HUES64 (cell line): ENCODE measurements around the gene SORD.
"Not testable (repeated sequence)": the region's sequence is repeated elsewhere in the genome, so short reads cannot be mapped to it uniquely, and the experiment has no call there.

Experiments used
- H3K27ac ChIP-seq: 2 replicates; pipeline ENCODE4 v1.7.0; 2013; ENCODE audit warnings: low read depth, low read length, inconsistent platforms
- H3K27me3 ChIP-seq: 2 replicates; pipeline ENCODE4 v1.6.1; 2013; ENCODE audit warnings: mild to moderate bottlenecking, low read length; ENCODE audit not compliant: insufficient read depth
- H3K36me3 ChIP-seq: 2 replicates; pipeline ENCODE4 v1.6.1; 2013; ENCODE audit warnings: mild to moderate bottlenecking, low read length; ENCODE audit not compliant: insufficient read depth
- H3K4me1 ChIP-seq: 2 replicates; pipeline ENCODE4 v1.6.1; 2013; ENCODE audit warnings: mild to moderate bottlenecking, low read length, moderate library complexity; ENCODE audit not compliant: insufficient read depth
- H3K4me3 ChIP-seq: 2 replicates; pipeline ENCODE4 v1.5.1; 2013; ENCODE audit warnings: mild to moderate bottlenecking, low read length, moderate library complexity
- H3K9ac ChIP-seq: 2 replicates; pipeline ENCODE4 v1.6.1; 2013; ENCODE audit warnings: mild to moderate bottlenecking, low read depth, low read length
- H3K9me3 ChIP-seq: 2 replicates; pipeline ENCODE4 v1.6.1; 2013; ENCODE audit warnings: low read depth, low read length; ENCODE audit not compliant: insufficient read depth
- WGBS: fragments of 150-250, 120-280 bp; methylation state at CpG from one replicate; pipeline ENCODE4 v1.1.7; 2013; ENCODE audit warnings: missing lambda C conversion rate; 5-methylcytosine and 5-hydroxymethylcytosine counted together

Gene SORD

GRCh38 chr15:45042859-45043258 lies 19.9 kb downstream of the SORD start:
- H3K36me3 ChIP-seq = peaks cover 30% of the 10 kb centered on the region
- H3K27me3 ChIP-seq, H3K4me3 ChIP-seq, H3K9ac ChIP-seq, H3K4me1 ChIP-seq, H3K27ac ChIP-seq, H3K9me3 ChIP-seq: not testable (repeated sequence)
- WGBS = no CpG with 5 or more reads among the region's 2 CpGs

- not testable (repeated sequence) for H3K27ac ChIP-seq, H3K4me3 ChIP-seq, H3K27me3 ChIP-seq, H3K4me1 ChIP-seq, H3K9ac ChIP-seq
- peaks cover 14% of the 10 kb centered on the region for H3K9me3 ChIP-seq
- no CpG with 5 or more reads among the region's 1 CpG for WGBS
- peaks cover 42% of the 10 kb centered on the region for H3K36me3 ChIP-seq
Measured at GRCh38 chr15:45044270-45044669, 21.3 kb downstream of the SORD start.

- not testable (repeated sequence) for H3K27me3 ChIP-seq, H3K4me3 ChIP-seq, H3K4me1 ChIP-seq, H3K9ac ChIP-seq, H3K27ac ChIP-seq
- Histone ChIP-seq H3K9me3 (peaks cover 44% of the 10 kb centered on the region), H3K36me3 (peaks cover 81% of the 10 kb centered on the region)
- WGBS = 96% methylated on average over 4 of the region's 4 CpGs
Measured at GRCh38 chr15:45048449-45048793, 25.4 kb downstream of the SORD start.

GRCh38 chr15:45048794-45049631 lies 26.0 kb downstream of the SORD start:
- Histone ChIP-seq H3K27ac (no peak overlapping the region), H3K9me3 (peaks cover 44% of the 10 kb centered on the region), H3K36me3 (peaks cover 77% of the 10 kb centered on the region), H3K9ac (no peak overlapping the region), H3K4me1 (no peaks in the 10 kb centered on the region), H3K27me3 (no peaks in the 10 kb centered on the region), H3K4me3 (no peak overlapping the region)
- WGBS = 94% methylated on average over 7 of the region's 7 CpGs

- H3K4me1 ChIP-seq = no peaks in the 10 kb centered on the region
- H3K4me3 ChIP-seq = no peak overlapping the region
- H3K9me3 ChIP-seq = peaks cover 44% of the 10 kb centered on the region
- WGBS = 100% methylated on average over 1 of the region's 1 CpG
- no peak overlapping the region for H3K9ac ChIP-seq
- no peak overlapping the region for H3K27ac ChIP-seq
- H3K36me3 ChIP-seq = peaks cover 66% of the 10 kb centered on the region
- H3K27me3 ChIP-seq = no peaks in the 10 kb centered on the region
Measured at GRCh38 chr15:45050587-45050986, 27.6 kb downstream of the SORD start.

GRCh38 chr15:45052676-45053075 lies 29.7 kb downstream of the SORD start:
- not testable (repeated sequence) for H3K9ac ChIP-seq, H3K4me1 ChIP-seq, H3K27ac ChIP-seq, H3K4me3 ChIP-seq, H3K27me3 ChIP-seq
- Histone ChIP-seq H3K9me3 (peaks cover 43% of the 10 kb centered on the region), H3K36me3 (peaks cover 58% of the 10 kb centered on the region)
- 96% methylated on average over 3 of the region's 3 CpGs for WGBS

- H3K9ac ChIP-seq, H3K27ac ChIP-seq, H3K27me3 ChIP-seq, H3K4me3 ChIP-seq, H3K4me1 ChIP-seq: not testable (repeated sequence)
- H3K9me3 ChIP-seq = peaks cover 13% of the 10 kb centered on the region; the same call in 1 of the 2 replicates
- peaks cover 14% of the 10 kb centered on the region for H3K36me3 ChIP-seq
- 95% methylated on average over 3 of the region's 3 CpGs for WGBS
Measured at GRCh38 chr15:45058690-45059675, 36.0 kb downstream of the SORD start.

- WGBS = 98% methylated on average over 5 of the region's 7 CpGs
- peaks cover 21% of the 10 kb centered on the region for H3K36me3 ChIP-seq
- H3K27me3 ChIP-seq = not testable (repeated sequence)
Measured at GRCh38 chr15:45062301-45062700, 39.3 kb downstream of the SORD start.

GRCh38 chr15:45064386-45064785 lies 41.4 kb downstream of the SORD start:
- no peaks in the 10 kb centered on the region for H3K9me3 ChIP-seq
- peaks cover 25% of the 10 kb centered on the region for H3K36me3 ChIP-seq
- H3K9ac ChIP-seq = no peak overlapping the region
- WGBS = 98% methylated on average over 3 of the region's 4 CpGs
- no peaks in the 10 kb centered on the region for H3K4me1 ChIP-seq
- no peak overlapping the region for H3K27ac ChIP-seq
- H3K27me3 ChIP-seq = no peaks in the 10 kb centered on the region
- no peak overlapping the region for H3K4me3 ChIP-seq

More at GRCh38 chr15:45062301-45062700, 39.3 kb downstream of the SORD start:
- not testable (repeated sequence) for H3K4me1 ChIP-seq, H3K9ac ChIP-seq, H3K27ac ChIP-seq, H3K4me3 ChIP-seq
- peaks cover 13% of the 10 kb centered on the region; the same call in 1 of the 2 replicates for H3K9me3 ChIP-seq

- not testable (repeated sequence) for H3K4me1 ChIP-seq, H3K4me3 ChIP-seq, H3K9ac ChIP-seq, H3K9me3 ChIP-seq, H3K27ac ChIP-seq, H3K27me3 ChIP-seq
- H3K36me3 ChIP-seq = peaks cover 24% of the 10 kb centered on the region
- WGBS = 100% methylated on average over 2 of the region's 6 CpGs
Measured at GRCh38 chr15:45069942-45070360, 47.0 kb downstream of the SORD start.

GRCh38 chr15:45073602-45074001 lies 50.6 kb downstream of the SORD start:
- H3K4me3 ChIP-seq, H3K4me1 ChIP-seq, H3K27ac ChIP-seq, H3K27me3 ChIP-seq, H3K9me3 ChIP-seq, H3K9ac ChIP-seq: not testable (repeated sequence)
- peaks cover 12% of the 10 kb centered on the region for H3K36me3 ChIP-seq
